ENCODE results near the gene LTF. TPM values are rescaled to one million over a fixed set of nuclear protein-coding genes. Genes with fewer than 3 reads are reported as not detected.
A peak's percentile ranks its signal among the peaks of the same experiment; 100 is the strongest.

Gene LTF
- total RNA-seq, 6 experiments from 2014 or later, result 0.19 to 3.6 (median 2.0) TPM

DNA sequence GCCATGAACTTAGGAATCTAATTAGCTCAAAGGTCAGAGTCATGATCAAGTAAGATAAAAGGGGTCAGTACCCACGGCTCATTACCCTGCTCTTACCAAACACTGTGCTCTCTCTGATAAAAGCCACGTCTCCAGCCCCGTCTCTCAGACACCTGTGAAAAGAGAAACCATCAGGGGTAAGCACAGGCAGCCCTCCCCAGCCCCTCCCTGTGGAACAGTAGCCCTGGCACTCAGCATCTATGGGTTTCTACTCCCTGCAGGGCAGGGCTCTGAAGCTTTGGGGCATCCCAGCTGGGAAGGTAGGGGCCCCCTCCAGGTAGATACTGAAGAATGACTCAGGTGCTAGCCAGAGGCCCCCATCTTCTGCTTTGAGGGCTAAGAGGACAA lies 10.5 kb downstream of the LTF start:
- H3K9me3 ChIP-seq, result no peaks in the 10 kb centered on the region
- no peaks in the 10 kb centered on the region for H3K4me1 ChIP-seq
- intact Hi-C loops (cut with DNase I), result no loop called here
- H3K36me3 ChIP-seq, result no peaks in the 10 kb centered on the region
- no peak for ATAC-seq
- no peak for DNase-seq
- no peak overlapping the region for H3K27ac ChIP-seq
- no peak overlapping the region for H3K4me3 ChIP-seq
- WGBS (ENCODE audit: insufficient coverage, low coverage, low lambda C conversion rate, missing lambda C conversion rate), result 23% methylated on average over 3 of the region's 3 CpGs
- no peak for TF ChIP-seq POLR2A (IDR thresholded peaks at IDR 0.05)
- no peak for TF ChIP-seq CTCF (IDR thresholded peaks at IDR 0.05)
- no peaks in the 10 kb centered on the region for H3K27me3 ChIP-seq

- Histone ChIP-seq H3K27me3 (no peaks in the 10 kb centered on the region), H3K36me3 (no peaks in the 10 kb centered on the region), H3K4me1 (no peaks in the 10 kb centered on the region), H3K4me3 (no peak overlapping the region), H3K27ac (no peak overlapping the region), H3K9me3 (no peaks in the 10 kb centered on the region)
- DNase-seq (no peak), ATAC-seq (no peak)
- intact Hi-C loops (cut with DNase I), result no loop called here
- TF ChIP-seq POLR2A (IDR thresholded peaks at IDR 0.05) (no peak), CTCF (IDR thresholded peaks at IDR 0.05) (no peak)
- WGBS (ENCODE audit: insufficient coverage, low coverage, low lambda C conversion rate, missing lambda C conversion rate), result 57% methylated on average over 4 of the region's 7 CpGs
Observed at GRCh38 chr3:46453526-46454208, 11.0 kb downstream of the LTF start.

- DNase-seq (no peak), ATAC-seq (no peak)
- peak; percentile 27 to 55 (median 44) for TF ChIP-seq CTCF (IDR thresholded peaks at IDR 0.05)
- no peak for TF ChIP-seq POLR2A (IDR thresholded peaks at IDR 0.05)
- no peak overlapping the region for H3K4me3 ChIP-seq
- no peaks in the 10 kb centered on the region for H3K4me1 ChIP-seq
- H3K27me3 ChIP-seq, result no peaks in the 10 kb centered on the region
- WGBS (ENCODE audit: insufficient coverage, low coverage, low lambda C conversion rate, missing lambda C conversion rate), result 49% methylated on average over 9 of the region's 14 CpGs
- no peaks in the 10 kb centered on the region for H3K36me3 ChIP-seq
- H3K9me3 ChIP-seq, result no peaks in the 10 kb centered on the region
- no peak overlapping the region for H3K27ac ChIP-seq
- intact Hi-C loops (cut with DNase I), result no loop called here
Observed at GRCh38 chr3:46449755-46450552, 14.8 kb downstream of the LTF start.

- Histone ChIP-seq H3K27ac (no peak overlapping the region), H3K4me1 (no peaks in the 10 kb centered on the region), H3K9me3 (no peaks in the 10 kb centered on the region), H3K4me3 (no peak overlapping the region), H3K27me3 (no peaks in the 10 kb centered on the region), H3K36me3 (no peaks in the 10 kb centered on the region)
- WGBS (ENCODE audit: insufficient coverage, low coverage, low lambda C conversion rate, missing lambda C conversion rate), result 53% methylated on average over 2 of the region's 17 CpGs
- DNase-seq (no peak), ATAC-seq (peak in 1 of 4 donors; percentile 15)
- TF ChIP-seq POLR2A (IDR thresholded peaks at IDR 0.05) (no peak), CTCF (IDR thresholded peaks at IDR 0.05) (no peak)
- intact Hi-C loops (cut with DNase I), result no loop called here
Observed at GRCh38 chr3:46448721-46449120, 16.0 kb downstream of the LTF start.

All from right lobe of liver (tissue), 6 donors.